SK-N-SH treated with all-trans-retinoic acid at 6 μM for 48 hours (cell line): ENCODE results near the gene ZNF783.

ENCODE experiments used
- ARNTL ChIP-seq: fragments of 450-650 bp; formaldehyde crosslinking; IDR thresholded peaks from 2 replicates; pipeline ENCODE4 v1.5.0; 2020; ENCODE audit warnings: low read depth, mild to moderate bottlenecking, moderate library complexity, borderline replicate concordance
- BACH2 ChIP-seq: fragments of 250-450 bp; sonication (Bioruptor Pico); IDR thresholded peaks from 2 replicates; pipeline ENCODE4 v1.9.0; 2021; ENCODE audit warnings: mild to moderate bottlenecking, borderline replicate concordance
- CSDC2 ChIP-seq: fragments of 250-450 bp; sonication (Bioruptor Pico); IDR thresholded peaks from 2 replicates; pipeline ENCODE4 v1.5.0; 2020; ENCODE audit warnings: mild to moderate bottlenecking, moderate library complexity
- ZC3H10 ChIP-seq: fragments of 250-450 bp; sonication (Bioruptor Pico); IDR thresholded peaks from 2 replicates; pipeline ENCODE4 v1.5.1; 2021; ENCODE audit warnings: mild to moderate bottlenecking, moderate library complexity
- ZFP3 ChIP-seq: fragments of 250-450 bp; sonication (Bioruptor Pico); IDR thresholded peaks from 2 replicates; pipeline ENCODE4 v1.5.0; 2020; ENCODE audit warnings: mild to moderate bottlenecking, moderate library complexity
- ZFP30 ChIP-seq: fragments of 450-650 bp; formaldehyde crosslinking; IDR thresholded peaks from 2 replicates; pipeline ENCODE4 v1.5.0; 2022; ENCODE audit warnings: mild to moderate bottlenecking, moderate library complexity
- ZNF565 ChIP-seq: fragments of 450-650 bp; formaldehyde crosslinking; conservative IDR thresholded peaks from 2 replicates; pipeline ENCODE4 v1.5.0; 2020; ENCODE audit warnings: low read depth, mild to moderate bottlenecking, moderate library complexity
- ZNF8 ChIP-seq: fragments of 450-650 bp; formaldehyde crosslinking; IDR thresholded peaks from 2 replicates; pipeline ENCODE4 v1.5.0; 2020; ENCODE audit warnings: mild to moderate bottlenecking, moderate library complexity
- TF ChIP-seq, protein P1 (sequence below): fragments of 250-450 bp; sonication (Bioruptor Pico); IDR thresholded peaks from 2 replicates; pipeline ENCODE4 v1.8.0; 2020; ENCODE audit warnings: mild to moderate bottlenecking, moderate library complexity, borderline replicate concordance

DNA sequence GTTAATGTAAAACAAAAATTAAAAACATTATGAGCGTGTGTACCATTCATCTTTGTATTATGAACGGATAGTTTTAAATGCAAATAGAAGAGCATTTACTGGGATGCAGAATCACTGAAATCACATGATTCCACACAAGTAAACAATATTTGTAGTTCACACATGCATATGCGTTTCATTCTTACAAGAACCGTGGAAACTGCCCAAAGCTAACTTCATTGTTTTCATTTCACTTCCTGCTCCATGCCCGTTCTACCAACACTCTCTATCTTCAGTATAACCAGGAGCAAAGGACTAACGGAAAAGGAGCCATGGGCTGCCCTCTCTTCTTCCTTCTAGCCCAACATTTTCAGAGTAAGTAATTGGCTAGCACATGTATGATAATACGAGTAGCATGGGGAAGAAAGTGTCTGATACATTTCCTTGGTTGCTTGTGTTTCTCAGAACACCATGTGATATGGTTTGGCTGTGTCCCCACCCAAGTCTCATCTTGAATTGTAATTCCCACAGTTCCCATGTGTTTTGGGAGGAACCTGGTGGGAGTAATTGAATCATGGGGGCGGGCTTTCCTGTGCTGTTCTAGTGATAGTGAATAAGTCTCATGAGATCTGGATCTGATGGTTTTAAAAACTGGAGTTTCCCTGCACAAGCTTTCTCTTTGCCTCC, 38.8 kb downstream of the ZNF783 start:
- TF ChIP-seq ZFP30 (CRISPR knock-in tag) (no peak), ARNTL (CRISPR knock-in tag) (no peak), ZC3H10 (CRISPR knock-in tag) (no peak), ZNF8 (no peak), ZFP3 (no peak), BACH2 (CRISPR knock-in tag) (no peak), CSDC2 (CRISPR knock-in tag) (no peak), ZNF565 (CRISPR knock-in tag) (no peak)
- TF ChIP-seq, protein P1, sequence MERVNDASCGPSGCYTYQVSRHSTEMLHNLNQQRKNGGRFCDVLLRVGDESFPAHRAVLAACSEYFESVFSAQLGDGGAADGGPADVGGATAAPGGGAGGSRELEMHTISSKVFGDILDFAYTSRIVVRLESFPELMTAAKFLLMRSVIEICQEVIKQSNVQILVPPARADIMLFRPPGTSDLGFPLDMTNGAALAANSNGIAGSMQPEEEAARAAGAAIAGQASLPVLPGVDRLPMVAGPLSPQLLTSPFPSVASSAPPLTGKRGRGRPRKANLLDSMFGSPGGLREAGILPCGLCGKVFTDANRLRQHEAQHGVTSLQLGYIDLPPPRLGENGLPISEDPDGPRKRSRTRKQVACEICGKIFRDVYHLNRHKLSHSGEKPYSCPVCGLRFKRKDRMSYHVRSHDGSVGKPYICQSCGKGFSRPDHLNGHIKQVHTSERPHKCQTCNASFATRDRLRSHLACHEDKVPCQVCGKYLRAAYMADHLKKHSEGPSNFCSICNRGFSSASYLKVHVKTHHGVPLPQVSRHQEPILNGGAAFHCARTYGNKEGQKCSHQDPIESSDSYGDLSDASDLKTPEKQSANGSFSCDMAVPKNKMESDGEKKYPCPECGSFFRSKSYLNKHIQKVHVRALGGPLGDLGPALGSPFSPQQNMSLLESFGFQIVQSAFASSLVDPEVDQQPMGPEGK, result no peak
